Uterus (tissue), 2 donors: ENCODE data around the gene UBASH3A.

ENCODE experiments used
- POLR2A ChIP-seq, 2 donors: fragments of 450-650 bp; IDR thresholded peaks; one replicate each; pipeline ENCODE4 v1.6.1; 2016; ENCODE audit warnings: antibody characterized with exemption in 2 of 2, mild to moderate bottlenecking in 1 of 2, moderate library complexity in 1 of 2
- TF ChIP-seq, protein P1 (sequence below), 4 experiments: fragments of 200-600 bp in 2 of 4; fragments of 450-650 bp in 2 of 4; sonication (generic) in 2 of 4; IDR thresholded peaks; one replicate each; pipeline ENCODE4 v1.5.1; 2016 to 2019; ENCODE audit warnings: antibody characterized with exemption in 4 of 4, mild to moderate bottlenecking in 2 of 4, moderate library complexity in 1 of 4

GRCh38 chr21:42427809-42428419 lies 24.2 kb downstream of the UBASH3A start:
- TF ChIP-seq, protein P1, sequence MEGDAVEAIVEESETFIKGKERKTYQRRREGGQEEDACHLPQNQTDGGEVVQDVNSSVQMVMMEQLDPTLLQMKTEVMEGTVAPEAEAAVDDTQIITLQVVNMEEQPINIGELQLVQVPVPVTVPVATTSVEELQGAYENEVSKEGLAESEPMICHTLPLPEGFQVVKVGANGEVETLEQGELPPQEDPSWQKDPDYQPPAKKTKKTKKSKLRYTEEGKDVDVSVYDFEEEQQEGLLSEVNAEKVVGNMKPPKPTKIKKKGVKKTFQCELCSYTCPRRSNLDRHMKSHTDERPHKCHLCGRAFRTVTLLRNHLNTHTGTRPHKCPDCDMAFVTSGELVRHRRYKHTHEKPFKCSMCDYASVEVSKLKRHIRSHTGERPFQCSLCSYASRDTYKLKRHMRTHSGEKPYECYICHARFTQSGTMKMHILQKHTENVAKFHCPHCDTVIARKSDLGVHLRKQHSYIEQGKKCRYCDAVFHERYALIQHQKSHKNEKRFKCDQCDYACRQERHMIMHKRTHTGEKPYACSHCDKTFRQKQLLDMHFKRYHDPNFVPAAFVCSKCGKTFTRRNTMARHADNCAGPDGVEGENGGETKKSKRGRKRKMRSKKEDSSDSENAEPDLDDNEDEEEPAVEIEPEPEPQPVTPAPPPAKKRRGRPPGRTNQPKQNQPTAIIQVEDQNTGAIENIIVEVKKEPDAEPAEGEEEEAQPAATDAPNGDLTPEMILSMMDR (IDR thresholded peaks at IDR 0.05): no peak
- no peak for TF ChIP-seq POLR2A (IDR thresholded peaks at IDR 0.05)
